ENCODE measurements around the gene AEBP1. TPM values are rescaled to one million over a fixed set of nuclear protein-coding genes. Genes with fewer than 3 reads are reported as not detected.

AEBP1 gene
- total and polyA plus RNA-seq, 2 of the 4 experiments (the other 2 are of a cell fraction) = 1.1 to 5.7 TPM

DNA sequence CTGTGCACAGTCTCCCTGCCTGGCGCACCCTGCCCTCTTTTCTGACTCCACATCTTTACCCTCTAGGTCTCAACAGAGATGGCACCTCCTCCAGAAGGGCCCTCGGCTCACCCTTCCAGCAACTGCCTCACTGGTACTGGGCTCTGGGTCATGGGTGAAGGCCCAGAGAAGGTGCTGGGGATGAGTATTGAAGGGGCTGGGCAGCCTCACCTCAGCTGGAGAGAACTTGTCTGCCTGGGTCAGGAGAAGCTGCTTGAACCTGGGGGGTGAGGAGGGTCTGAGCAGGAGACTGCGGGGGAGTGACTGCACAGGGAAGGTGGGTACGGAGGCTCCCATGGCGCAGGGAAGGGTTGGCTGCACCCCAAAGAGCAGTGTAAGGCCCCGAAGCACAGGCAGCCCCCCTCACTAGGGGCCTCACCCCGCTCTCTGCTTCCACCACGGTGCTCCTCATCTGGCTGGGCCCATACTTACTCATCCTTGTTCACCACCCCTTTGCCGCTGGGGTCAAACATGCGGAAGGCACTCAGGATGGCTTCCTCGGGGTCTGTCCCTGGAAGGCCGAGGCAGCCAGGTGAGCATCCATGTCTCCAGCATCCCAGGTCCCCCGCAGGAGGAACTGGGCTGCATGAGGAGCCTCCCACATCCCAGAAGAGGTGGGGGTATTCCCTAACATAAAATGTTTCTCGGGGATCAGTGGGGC, 35.3 kb downstream of the AEBP1 start:
- 83% methylated on average over 3 of the region's 14 CpGs; no CpG with 5 or more reads in 1 of the 2 experiments for WGBS, 2 experiments (ENCODE audit: extremely low coverage in 2 of 2, insufficient read length in 1 of 2)
- no peaks in the 10 kb centered on the region for H3K9me1 ChIP-seq (ENCODE audit: insufficient read depth, low read length)
- H4K5ac ChIP-seq (ENCODE audit: low read depth, low read length) = no peak overlapping the region
- no peaks in the 10 kb centered on the region for H3K4me1 ChIP-seq (ENCODE audit: control insufficient read depth, insufficient read depth, low read length)
- H3K36me3 ChIP-seq (ENCODE audit: control insufficient read depth, insufficient read depth, low read length) = no peaks in the 10 kb centered on the region
- H4K91ac ChIP-seq (ENCODE audit: insufficient read depth, low read depth, low read length) = no peak overlapping the region
- H3K4ac ChIP-seq (ENCODE audit: low read depth, low read length) = no peak overlapping the region
- peak overlapping the region; percentile 43 for H2AFZ ChIP-seq (replicated peaks; ENCODE audit: low read length, poor library complexity)
- H3K4me2 ChIP-seq (ENCODE audit: low read depth, low read length) = no peak overlapping the region
- no peak overlapping the region for H2BK15ac ChIP-seq (ENCODE audit: low read depth, low read length)
- no peak overlapping the region for H3K4me3 ChIP-seq (ENCODE audit: insufficient read depth, low read depth, low read length)
- H3K9me3 ChIP-seq (ENCODE audit: control insufficient read depth, insufficient read depth, low read length) = no peaks in the 10 kb centered on the region
- H3K79me1 ChIP-seq (ENCODE audit: low read depth in 1 of 2, low read length in 2 of 2) = no peaks in the 10 kb centered on the region
- no TSS peak for BruUV-seq (replicated peaks)
- H2BK20ac ChIP-seq (ENCODE audit: low read depth, low read length) = no peak overlapping the region
- ChIA-PET POLR2A (ENCODE audit: unreplicated experiment) (no interaction called here), CTCF (no interaction called here)
- DNase-seq (no peak), ATAC-seq (ENCODE audit: low read depth) (no peak)
- H3K14ac ChIP-seq (replicated peaks; ENCODE audit: low read depth, low read length) = no peak overlapping the region
- H3K27me3 ChIP-seq (ENCODE audit: control insufficient read depth, insufficient read depth, low read length) = peaks cover 12% of the 10 kb centered on the region
- H2AK5ac ChIP-seq (ENCODE audit: low read depth, low read length) = no peak overlapping the region
- intact Hi-C loops (cut with micrococcal nuclease) = no loop called here
- H4K8ac ChIP-seq (ENCODE audit: low read depth in 2 of 2, low read length in 2 of 2) = no peak overlapping the region
- no peak overlapping the region for H3K56ac ChIP-seq (ENCODE audit: extremely low read depth, insufficient read depth, low read length)
- no peak for TF ChIP-seq FOS (IDR thresholded peaks at IDR 0.05; ENCODE audit: low read depth, low read length)
- TF ChIP-seq SMC3 (IDR thresholded peaks at IDR 0.05; ENCODE audit: low read depth, low read length) = no peak
- TF ChIP-seq BHLHE40 (IDR thresholded peaks at IDR 0.05; ENCODE audit: low read depth, low read length) = no peak
- H2BK5ac ChIP-seq (ENCODE audit: low read depth, low read length, poor library complexity, severe bottlenecking) = no peak overlapping the region
- in situ Hi-C loops (cut with MboI; ENCODE audit: low sequenced_read_pairs) = no loop called here
- no peak overlapping the region for H3K23ac ChIP-seq (ENCODE audit: low read depth, low read length)
- H2AK9ac ChIP-seq (replicated peaks; ENCODE audit: low read depth, low read length, poor library complexity) = no peak overlapping the region
- no peak overlapping the region for H3K18ac ChIP-seq (ENCODE audit: low read depth, low read length)
- no peak overlapping the region for H3K27ac ChIP-seq (ENCODE audit: insufficient read depth, low read length)
- H2BK120ac ChIP-seq (ENCODE audit: low read depth, low read length) = no peak overlapping the region
- dilution Hi-C loops (cut with HindIII; ENCODE audit: low sequenced_read_pairs, unreplicated experiment) = no loop called here
- no peak overlapping the region for H3K9ac ChIP-seq (ENCODE audit: low read depth, low read length)
- no peaks in the 10 kb centered on the region for H4K20me1 ChIP-seq (ENCODE audit: insufficient read depth, low read length)
